HT-29 (cell line): ENCODE measurements around the gene POLD1. TPM values are rescaled to one million over a fixed set of nuclear protein-coding genes. Genes with fewer than 3 reads are reported as not detected.
"Not testable (repeated sequence)": the region's sequence is repeated elsewhere in the genome, so short reads cannot be mapped to it uniquely, and the experiment has no call there.

ENCODE experiments used
- DNase-seq: peaks from one replicate; pipeline ENCODE4 v3.0.0-alpha.2; 2015; ENCODE audit warnings: low spot score
- total RNA-seq: library from RNA; depleted of rRNA; stranded (reverse); fragments of >200 nt; shearing (Covaris generic); gene quantifications from 2 replicates; pipeline ENCODE4 v1.2.3, GENCODE V29; 2014

Gene POLD1
- total RNA-seq, 1 experiment from 2014 or later = 256 TPM

DNA sequence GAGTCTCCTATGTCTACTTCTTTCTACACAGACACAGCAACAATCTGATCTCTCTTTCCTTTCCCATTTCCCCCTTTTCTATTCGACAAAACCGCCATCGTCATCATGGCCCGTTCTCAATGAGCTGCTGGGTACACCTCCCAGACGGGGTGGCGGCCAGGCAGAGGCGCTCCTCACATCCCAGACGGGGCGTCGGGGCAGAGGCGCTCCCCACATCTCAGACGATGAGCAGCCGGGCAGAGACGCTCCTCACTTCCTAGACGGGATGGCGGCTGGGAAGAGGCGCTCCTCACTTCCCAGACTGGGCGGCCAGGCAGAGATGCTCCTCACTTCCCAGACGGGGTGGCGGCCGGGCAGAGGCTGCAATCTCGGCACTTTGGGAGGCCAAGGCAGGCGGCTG is 6.8 kb downstream of the POLD1 start:
- DNase-seq = not testable (repeated sequence)

DNA sequence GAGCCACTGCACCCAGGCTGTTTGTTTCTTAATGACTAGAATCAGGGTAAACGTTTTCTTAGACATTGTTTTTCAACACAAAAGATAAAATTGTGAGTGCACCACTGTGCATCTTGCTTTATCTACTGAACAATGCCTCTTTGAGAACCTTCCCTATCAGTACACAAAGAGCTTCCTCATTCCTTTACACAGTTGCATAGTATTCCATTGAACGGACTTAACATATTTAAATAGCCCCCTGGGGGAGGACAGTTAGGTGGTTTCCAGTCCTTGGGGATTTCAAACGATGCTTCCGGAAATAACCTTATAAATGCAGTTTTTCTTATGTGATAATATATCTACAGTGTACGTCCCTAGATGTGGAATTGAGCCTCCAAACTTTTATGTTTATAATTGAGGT is 8.6 kb downstream of the POLD1 start:
- no peak for DNase-seq

- no peak for DNase-seq
Measured at GRCh38 chr19:50393589-50393988, 9.4 kb downstream of the POLD1 start.

GRCh38 chr19:50394017-50394416 is 9.9 kb downstream of the POLD1 start:
- no peak for DNase-seq

- no peak for DNase-seq
Measured at GRCh38 chr19:50398675-50399367, 14.7 kb downstream of the POLD1 start.

DNA sequence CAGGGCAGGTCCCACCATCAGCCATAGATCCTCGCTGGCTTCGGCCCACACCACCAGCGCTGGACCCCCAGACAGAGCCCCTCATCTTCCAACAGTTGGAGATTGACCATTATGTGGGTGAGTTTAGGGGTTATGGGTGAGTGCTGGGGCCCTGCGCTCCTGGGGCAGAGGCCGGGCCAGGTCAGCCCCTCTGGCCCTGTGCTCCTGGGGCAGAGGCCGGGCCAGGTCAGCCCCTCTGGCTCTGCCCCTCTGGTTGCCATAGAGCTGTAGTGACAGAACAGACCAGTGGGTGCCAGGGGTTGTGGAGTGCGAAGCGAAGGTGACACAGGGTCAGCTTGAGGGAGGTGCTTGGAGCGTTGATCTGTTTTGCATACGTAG is 15.2 kb downstream of the POLD1 start:
- DNase-seq = no peak

DNA sequence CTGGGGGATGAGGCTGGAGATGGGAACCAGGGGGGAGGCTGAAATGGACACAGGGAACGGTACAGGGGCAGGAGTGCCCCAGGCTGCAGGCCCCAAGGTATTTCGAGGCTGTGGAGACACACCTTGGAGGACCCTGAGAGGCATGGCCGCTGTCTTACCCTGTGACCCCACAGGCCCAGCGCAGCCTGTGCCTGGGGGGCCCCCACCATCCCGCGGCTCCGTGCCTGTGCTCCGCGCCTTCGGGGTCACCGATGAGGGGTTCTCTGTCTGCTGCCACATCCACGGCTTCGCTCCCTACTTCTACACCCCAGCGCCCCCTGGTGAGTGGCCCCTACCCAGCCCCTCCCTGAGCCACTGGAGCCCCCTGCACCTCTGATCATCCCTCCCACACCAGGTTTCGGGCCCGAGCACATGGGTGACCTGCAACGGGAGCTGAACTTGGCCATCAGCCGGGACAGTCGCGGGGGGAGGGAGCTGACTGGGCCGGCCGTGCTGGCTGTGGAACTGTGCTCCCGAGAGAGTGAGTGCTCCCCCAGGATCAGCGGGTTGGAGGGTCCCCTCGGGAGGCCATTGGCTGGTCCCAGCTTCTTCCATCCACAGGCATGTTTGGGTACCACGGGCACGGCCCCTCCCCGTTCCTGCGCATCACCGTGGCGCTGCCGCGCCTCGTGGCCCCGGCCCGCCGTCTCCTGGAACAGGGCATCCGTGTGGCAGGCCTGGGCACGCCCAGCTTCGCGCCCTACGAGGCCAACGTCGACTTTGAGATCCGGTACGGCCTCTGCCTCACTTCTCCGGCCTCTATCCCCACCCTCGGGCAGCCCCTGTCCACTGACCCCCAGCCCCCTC is 17.7 kb downstream of the POLD1 start:
- DNase-seq = no peak

- DNase-seq = no peak
Measured at GRCh38 chr19:50402544-50403301, 18.6 kb downstream of the POLD1 start.

GRCh38 chr19:50406156-50406820 is 22.1 kb downstream of the POLD1 start:
- DNase-seq = no peak

DNA sequence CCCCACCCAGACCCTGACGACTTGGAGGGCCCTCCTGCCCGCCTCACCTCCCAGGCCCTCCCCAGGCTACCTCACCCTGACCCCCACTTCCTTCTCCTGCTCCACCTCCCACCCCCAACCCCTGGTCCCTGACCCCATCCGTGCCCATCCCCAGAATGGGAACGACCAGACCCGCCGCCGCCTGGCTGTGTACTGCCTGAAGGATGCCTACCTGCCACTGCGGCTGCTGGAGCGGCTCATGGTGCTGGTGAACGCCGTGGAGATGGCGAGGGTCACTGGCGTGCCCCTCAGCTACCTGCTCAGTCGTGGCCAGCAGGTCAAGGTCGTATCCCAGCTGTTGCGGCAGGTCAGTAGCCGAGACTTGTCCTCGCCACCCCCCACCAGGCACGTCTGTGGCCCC is 22.7 kb downstream of the POLD1 start:
- DNase-seq = no peak

DNA sequence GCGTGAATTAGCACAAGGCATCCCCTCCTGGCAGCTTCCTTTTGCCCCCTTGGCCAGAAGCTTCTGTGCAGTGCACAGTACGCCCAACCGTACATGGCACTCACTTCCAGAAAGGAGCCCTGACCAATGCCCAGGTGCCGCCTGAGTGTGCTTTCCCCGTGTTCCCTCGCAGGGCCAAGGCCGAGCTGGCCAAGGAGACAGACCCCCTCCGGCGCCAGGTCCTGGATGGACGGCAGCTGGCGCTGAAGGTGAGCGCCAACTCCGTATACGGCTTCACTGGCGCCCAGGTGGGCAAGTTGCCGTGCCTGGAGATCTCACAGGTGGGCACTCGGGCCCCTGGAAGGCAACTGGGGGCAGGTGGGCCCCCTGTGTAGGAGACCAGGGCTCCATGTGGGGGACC is 25.2 kb downstream of the POLD1 start:
- no peak for DNase-seq

- DNase-seq = no peak
Measured at GRCh38 chr19:50410109-50410508, 26.0 kb downstream of the POLD1 start.

DNA sequence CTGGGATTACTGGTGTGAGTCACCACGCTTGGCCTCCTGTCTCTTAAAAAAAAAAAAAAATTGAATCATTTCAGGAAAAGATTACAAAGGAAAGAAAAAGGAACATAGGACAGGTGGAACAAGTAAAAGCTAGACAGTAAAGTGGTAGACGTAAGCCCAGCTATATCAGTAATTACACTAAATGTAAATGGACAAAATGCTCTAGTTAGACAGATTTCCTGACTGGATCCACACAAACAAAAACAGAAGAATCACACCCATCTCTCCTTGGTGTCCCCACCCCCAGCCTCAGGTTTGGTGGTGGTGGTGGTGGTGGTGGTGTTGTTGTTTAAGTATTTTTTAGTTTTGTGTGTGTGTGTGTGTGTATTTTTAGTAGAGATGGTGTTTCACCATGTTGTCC is 28.3 kb downstream of the POLD1 start:
- no peak for DNase-seq

- no peak for DNase-seq
Measured at GRCh38 chr19:50413096-50413495, 28.9 kb downstream of the POLD1 start.

GRCh38 chr19:50413531-50413930 is 29.4 kb downstream of the POLD1 start:
- DNase-seq = no peak

DNA sequence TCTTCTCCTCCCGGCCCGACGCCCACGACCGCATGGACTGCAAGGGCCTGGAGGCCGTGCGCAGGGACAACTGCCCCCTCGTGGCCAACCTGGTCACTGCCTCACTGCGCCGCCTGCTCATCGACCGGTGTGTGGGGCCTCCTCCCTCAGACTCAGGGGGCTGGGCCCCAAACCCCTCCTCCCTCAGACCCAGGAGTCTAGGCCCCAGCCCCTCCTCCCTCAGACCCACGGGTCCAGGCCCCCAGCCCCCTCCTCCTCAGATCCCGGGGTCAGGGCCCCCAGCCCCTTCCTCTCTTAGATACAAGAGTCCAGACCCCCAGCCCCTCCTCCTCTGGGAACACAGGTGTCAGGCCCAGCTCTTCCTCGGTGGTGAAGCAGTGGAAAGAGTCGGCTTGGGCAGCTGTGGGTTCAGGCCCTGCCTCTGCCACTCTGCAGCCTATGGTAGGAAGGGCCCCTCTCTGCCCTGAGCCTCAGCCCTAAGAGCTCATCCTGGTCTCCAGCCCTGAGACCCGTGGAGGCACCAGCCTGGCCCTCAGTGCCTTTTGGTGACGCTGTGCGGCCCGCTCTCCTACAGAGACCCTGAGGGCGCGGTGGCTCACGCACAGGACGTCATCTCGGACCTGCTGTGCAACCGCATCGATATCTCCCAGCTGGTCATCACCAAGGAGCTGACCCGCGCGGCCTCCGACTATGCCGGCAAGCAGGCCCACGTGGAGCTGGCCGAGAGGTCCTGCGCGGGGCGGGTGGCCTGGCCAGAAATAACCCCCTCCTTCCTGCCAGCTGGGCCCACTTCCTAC is 30.9 kb downstream of the POLD1 start:
- peak; percentile 87 for DNase-seq

DNA sequence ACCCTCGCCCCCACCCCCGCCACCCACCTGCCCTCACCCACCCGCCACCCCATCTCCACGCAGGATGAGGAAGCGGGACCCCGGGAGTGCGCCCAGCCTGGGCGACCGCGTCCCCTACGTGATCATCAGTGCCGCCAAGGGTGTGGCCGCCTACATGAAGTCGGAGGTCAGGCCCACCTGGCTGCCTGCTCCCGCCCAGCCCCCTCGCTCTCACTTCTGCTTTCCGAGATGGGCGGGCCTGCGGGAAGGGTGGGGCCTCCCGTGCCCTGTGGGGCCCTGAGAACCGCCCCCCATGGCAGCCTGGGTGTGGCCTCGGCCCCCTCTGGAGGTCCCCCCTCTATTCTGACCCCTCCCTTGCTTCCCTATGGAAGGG is 31.5 kb downstream of the POLD1 start:
- DNase-seq = no peak

DNA sequence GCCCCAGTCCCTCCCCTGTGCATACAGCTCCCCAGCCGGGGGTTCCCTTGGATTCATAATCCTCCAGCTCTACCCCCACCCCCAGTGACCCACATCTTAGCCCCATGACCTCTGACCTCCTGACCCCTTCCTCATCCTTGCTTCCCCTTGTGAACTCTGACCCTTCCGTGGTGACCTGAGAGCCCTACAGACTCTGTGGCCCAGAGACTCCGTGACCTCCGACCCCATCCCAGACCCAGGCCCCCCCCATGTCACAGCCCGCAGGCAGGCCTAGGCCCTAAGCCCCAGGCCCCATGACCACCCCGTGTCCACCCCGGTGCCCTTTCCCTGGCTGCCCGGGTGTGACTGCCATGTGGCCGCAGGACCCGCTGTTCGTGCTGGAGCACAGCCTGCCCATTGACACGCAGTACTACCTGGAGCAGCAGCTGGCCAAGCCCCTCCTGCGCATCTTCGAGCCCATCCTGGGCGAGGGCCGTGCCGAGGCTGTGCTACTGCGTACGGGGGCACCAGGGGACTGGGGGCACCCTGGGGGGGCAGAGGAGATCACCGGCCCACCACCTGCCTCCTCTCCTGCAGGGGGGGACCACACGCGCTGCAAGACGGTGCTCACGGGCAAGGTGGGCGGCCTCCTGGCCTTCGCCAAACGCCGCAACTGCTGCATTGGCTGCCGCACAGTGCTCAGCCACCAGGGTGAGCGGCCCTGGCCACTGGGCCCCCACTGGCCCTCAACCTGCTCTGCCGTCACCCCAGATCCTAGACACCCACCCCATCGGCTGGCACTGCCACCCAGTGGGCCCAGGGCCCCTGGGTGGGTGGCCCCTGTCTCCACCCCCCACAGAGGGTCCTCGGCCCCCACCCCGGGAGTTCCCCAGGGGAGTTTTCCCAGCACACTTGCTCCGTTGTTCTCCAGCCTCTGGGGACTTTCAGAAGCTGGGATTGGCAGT is 32.2 kb downstream of the POLD1 start:
- no peak for DNase-seq

- DNase-seq = peak; percentile 57
Measured at GRCh38 chr19:50417111-50418081, 33.2 kb downstream of the POLD1 start.
